ENCODE results near the gene LRRC8B. TPM values are rescaled to one million over a fixed set of nuclear protein-coding genes. Genes with fewer than 3 reads are reported as not detected.

LRRC8B gene
- total and polyA plus RNA-seq, 2 of the 8 experiments (the other 6 are each of a cell fraction or from before 2014, with no cell fraction given), result 18.4 to 29.2 TPM

GRCh38 chr1:89633248-89633799 is 108.7 kb downstream of the LRRC8B start (continued):
- TF ChIP-seq SP2 (IDR thresholded peaks at IDR 0.05; ENCODE audit: low read length) (no peak), ASH2L (IDR thresholded peaks at IDR 0.05; ENCODE audit: low read length) (peak; percentile 93), TCF12 (IDR thresholded peaks at IDR 0.05; ENCODE audit: low read depth, low read length) (no peak)

Measured in H1 (cell line).